Glutamatergic neuron (in vitro differentiated cells): Measurements from ENCODE around the gene ABCA8. TPM values are rescaled to one million over a fixed set of nuclear protein-coding genes. Genes with fewer than 3 reads are reported as not detected.

Experiments used
- DNase-seq: peaks from one replicate; pipeline ENCODE4 v3.0.0; 2022
- H3K27ac Mint-ChIP-seq: one replicate; pipeline ENCODE4 v1.8.0; 2020; ENCODE audit warnings: mild to moderate bottlenecking, mixed read lengths, inconsistent platforms; ENCODE audit not compliant: unreplicated experiment
- H3K27me3 Mint-ChIP-seq: one replicate; pipeline ENCODE4 v1.8.0; 2020; ENCODE audit warnings: mild to moderate bottlenecking, moderate library complexity, mixed read lengths, inconsistent platforms; ENCODE audit not compliant: unreplicated experiment
- H3K36me3 Mint-ChIP-seq: one replicate; pipeline ENCODE4 v1.8.0; 2020; ENCODE audit warnings: mild to moderate bottlenecking, mixed read lengths, inconsistent platforms; ENCODE audit not compliant: unreplicated experiment
- H3K4me1 Mint-ChIP-seq: one replicate; pipeline ENCODE4 v1.8.0; 2020; ENCODE audit warnings: mild to moderate bottlenecking, low read depth, mixed read lengths, inconsistent platforms; ENCODE audit not compliant: unreplicated experiment
- H3K4me3 Mint-ChIP-seq: one replicate; pipeline ENCODE4 v1.8.0; 2020; ENCODE audit warnings: mild to moderate bottlenecking, mixed read lengths, inconsistent platforms; ENCODE audit not compliant: unreplicated experiment
- H3K9me3 Mint-ChIP-seq: one replicate; pipeline ENCODE4 v1.8.0; 2020; ENCODE audit warnings: mild to moderate bottlenecking, moderate library complexity, mixed read lengths, inconsistent platforms; ENCODE audit not compliant: unreplicated experiment
- CTCF ChIP-seq: fragments of 200-600 bp; sonication (generic); IDR thresholded peaks from one replicate; pipeline ENCODE4 v1.5.0; 2021; ENCODE audit not compliant: partially characterized antibody, unreplicated experiment
- total RNA-seq: library from RNA; stranded (reverse); fragmentation: NEBNext Ultra II Directional; extraction: Animal tissue kit (Norgen Biotek cat#: 25700); gene quantifications from one replicate; pipeline ENCODE4 v1.2.1, GENCODE V29; 2021; ENCODE audit not compliant: unreplicated experiment

ABCA8 gene
- total RNA-seq, 1 donor from 2014 or later, result not detected

DNA sequence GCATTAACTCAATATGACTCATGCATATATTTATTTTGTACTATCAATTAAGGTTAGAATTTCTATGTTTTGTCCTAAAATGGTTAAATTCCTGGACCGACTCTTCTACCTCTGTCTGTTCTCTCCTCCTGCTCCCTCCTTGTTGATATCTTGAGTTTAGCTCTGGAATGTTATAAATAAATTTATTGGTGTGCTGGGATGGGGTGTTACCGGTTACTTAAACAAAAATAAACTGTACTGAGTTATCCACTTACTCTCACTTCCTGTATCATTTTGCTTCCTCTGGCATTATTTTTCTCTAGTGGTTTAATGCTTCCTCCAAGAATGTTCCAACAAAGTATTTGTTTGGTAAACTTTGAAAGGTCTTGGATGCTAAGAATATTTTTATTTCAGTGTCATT is 120.1 kb downstream of the ABCA8 start:
- Mint-ChIP-seq H3K36me3 (no peaks in the 10 kb centered on the region), H3K4me1 (no peaks in the 10 kb centered on the region), H3K27me3 (peaks cover 2% of the 10 kb centered on the region), H3K9me3 (no peaks in the 10 kb centered on the region), H3K4me3 (no peak overlapping the region), H3K27ac (no peak overlapping the region)
- no peak for DNase-seq
- no peak for TF ChIP-seq CTCF

- H3K4me3 Mint-ChIP-seq, result no peak overlapping the region
- peaks cover 2% of the 10 kb centered on the region for H3K27me3 Mint-ChIP-seq
These were observed 120.8 kb downstream of the ABCA8 start for GRCh38 chr17:68834328-68834836.

GRCh38 chr17:68832109-68832802 is 122.9 kb downstream of the ABCA8 start:
- Mint-ChIP-seq H3K9me3 (no peaks in the 10 kb centered on the region), H3K27me3 (no peaks in the 10 kb centered on the region), H3K4me3 (no peak overlapping the region), H3K36me3 (no peaks in the 10 kb centered on the region), H3K27ac (no peak overlapping the region), H3K4me1 (no peaks in the 10 kb centered on the region)
- no peak for TF ChIP-seq CTCF
- DNase-seq, result no peak

More at GRCh38 chr17:68834328-68834836, 120.8 kb downstream of the ABCA8 start:
- no peaks in the 10 kb centered on the region for H3K9me3 Mint-ChIP-seq
- H3K4me1 Mint-ChIP-seq, result no peaks in the 10 kb centered on the region
- DNase-seq, result no peak
- TF ChIP-seq CTCF, result no peak
- no peak overlapping the region for H3K27ac Mint-ChIP-seq
- H3K36me3 Mint-ChIP-seq, result no peaks in the 10 kb centered on the region

- Mint-ChIP-seq H3K4me3 (no peak overlapping the region), H3K36me3 (no peaks in the 10 kb centered on the region), H3K27me3 (no peaks in the 10 kb centered on the region), H3K27ac (no peak overlapping the region), H3K4me1 (no peaks in the 10 kb centered on the region), H3K9me3 (no peaks in the 10 kb centered on the region)
- DNase-seq, result no peak
- no peak for TF ChIP-seq CTCF
These were observed 124.0 kb downstream of the ABCA8 start for GRCh38 chr17:68831170-68831569.

DNA sequence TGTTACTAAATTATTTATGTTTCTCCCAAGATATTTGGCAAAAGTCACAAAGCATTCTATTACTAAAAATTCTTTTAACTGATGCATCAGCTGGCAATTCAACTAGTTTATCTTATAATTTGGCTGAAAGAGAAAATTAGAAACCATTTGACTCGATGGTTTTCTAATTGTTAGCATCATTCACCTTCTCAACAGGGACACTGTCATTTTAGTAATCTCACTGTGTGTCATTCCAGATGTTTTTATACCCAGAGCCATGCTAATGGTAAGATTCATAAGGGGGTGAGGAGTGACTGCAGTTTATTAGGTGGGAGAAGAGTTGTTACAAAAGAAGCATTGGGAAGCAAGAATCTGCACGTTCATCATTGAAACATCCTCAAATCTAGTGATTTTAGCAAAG is 124.9 kb downstream of the ABCA8 start:
- Mint-ChIP-seq H3K9me3 (no peaks in the 10 kb centered on the region), H3K27ac (no peak overlapping the region), H3K4me1 (no peaks in the 10 kb centered on the region), H3K4me3 (no peak overlapping the region), H3K36me3 (no peaks in the 10 kb centered on the region), H3K27me3 (no peaks in the 10 kb centered on the region)
- DNase-seq, result no peak
- no peak for TF ChIP-seq CTCF
